GM10266 (cell line): ENCODE measurements around the gene LRRC8D.

ENCODE experiments used
- DNase-seq: peaks from one replicate; pipeline ENCODE4 v3.0.0; 2012; ENCODE audit errors: extremely low spot score
- TF ChIP-seq, protein P1 (sequence below): IDR thresholded peaks from 2 replicates; pipeline ENCODE4 v1.5.1; 2012; ENCODE audit warnings: mild to moderate bottlenecking, low read depth; ENCODE audit not compliant: control insufficient read depth, insufficient read depth; ENCODE audit errors: missing control alignments

Gene LRRC8D

DNA sequence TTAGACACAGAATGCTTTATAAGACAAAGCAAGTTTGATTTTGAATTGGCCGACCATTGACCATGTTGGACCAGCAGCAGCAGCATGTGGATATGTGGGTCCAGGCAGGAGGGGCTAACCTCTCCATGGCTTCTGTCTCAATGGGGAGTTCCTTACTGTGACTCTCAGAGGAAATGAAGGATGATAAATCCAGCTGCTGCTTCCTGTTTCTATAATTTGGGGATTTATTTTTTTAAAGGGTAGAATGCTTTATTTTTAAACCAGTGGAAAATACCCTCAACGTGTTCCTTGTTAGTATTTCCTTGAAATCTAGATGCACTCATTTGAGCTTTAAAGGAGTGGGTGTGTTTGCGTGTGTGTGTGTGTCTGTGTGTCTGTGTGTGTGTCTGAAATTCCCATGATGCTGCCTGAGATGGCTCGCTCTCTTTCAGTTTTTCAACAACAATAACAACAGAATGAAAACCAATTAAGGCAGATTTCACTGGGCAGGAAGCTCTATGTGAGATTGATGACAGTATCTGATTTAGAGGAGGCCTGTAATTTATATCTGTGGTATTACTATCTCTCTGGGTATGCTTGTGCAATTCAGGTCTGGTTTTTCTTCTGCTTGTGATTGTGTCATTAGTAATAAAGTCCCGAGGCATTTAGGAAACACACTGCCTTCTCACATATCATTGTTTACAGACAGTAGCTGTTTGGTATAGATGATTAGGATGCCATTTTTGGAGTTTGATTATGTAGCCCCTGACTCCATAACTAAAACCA, 88.0 kb downstream of the LRRC8D start:
- TF ChIP-seq, protein P1, sequence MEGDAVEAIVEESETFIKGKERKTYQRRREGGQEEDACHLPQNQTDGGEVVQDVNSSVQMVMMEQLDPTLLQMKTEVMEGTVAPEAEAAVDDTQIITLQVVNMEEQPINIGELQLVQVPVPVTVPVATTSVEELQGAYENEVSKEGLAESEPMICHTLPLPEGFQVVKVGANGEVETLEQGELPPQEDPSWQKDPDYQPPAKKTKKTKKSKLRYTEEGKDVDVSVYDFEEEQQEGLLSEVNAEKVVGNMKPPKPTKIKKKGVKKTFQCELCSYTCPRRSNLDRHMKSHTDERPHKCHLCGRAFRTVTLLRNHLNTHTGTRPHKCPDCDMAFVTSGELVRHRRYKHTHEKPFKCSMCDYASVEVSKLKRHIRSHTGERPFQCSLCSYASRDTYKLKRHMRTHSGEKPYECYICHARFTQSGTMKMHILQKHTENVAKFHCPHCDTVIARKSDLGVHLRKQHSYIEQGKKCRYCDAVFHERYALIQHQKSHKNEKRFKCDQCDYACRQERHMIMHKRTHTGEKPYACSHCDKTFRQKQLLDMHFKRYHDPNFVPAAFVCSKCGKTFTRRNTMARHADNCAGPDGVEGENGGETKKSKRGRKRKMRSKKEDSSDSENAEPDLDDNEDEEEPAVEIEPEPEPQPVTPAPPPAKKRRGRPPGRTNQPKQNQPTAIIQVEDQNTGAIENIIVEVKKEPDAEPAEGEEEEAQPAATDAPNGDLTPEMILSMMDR: no peak
- DNase-seq: peak; percentile 41

DNA sequence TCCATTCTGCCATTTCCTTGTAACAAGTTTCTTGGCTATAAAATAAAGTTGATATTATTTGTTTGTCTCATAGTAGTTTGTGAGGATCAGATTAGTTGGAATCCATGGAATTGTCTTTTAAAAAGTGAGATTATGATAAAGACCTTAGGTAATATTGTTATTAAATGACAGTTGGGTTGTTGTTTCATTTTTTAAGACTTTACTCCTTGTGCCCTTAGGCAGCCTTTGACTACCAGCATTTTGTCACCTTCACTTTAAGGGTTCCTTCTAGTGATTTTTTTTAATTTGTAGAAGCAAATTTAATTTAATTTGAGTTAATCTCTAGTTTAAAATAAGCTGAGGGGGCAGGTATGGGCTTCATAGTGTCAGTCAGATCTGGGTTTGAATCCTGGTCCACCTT, 89.4 kb downstream of the LRRC8D start:
- TF ChIP-seq, protein P1: no peak
- no peak for DNase-seq

DNA sequence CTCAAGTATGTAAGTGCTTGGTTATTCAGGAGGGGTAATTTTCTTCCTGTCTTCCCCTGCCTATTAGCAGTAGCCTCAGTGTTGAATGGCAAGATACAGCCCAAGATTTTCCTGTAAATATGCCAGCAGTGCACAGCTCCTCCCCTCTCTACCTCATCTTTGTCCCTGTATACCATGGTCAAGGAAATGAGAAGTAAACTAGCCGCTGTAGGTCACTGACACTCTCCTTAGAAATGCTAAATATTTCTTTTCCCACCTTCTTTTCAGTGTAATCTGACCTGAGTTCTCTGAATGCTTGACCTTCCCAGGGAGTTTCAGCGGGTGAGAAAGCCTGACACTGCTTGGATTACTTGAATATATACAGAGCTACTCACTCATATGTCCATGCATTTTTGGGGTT, 89.9 kb downstream of the LRRC8D start:
- TF ChIP-seq, protein P1: no peak
- no peak for DNase-seq

DNA sequence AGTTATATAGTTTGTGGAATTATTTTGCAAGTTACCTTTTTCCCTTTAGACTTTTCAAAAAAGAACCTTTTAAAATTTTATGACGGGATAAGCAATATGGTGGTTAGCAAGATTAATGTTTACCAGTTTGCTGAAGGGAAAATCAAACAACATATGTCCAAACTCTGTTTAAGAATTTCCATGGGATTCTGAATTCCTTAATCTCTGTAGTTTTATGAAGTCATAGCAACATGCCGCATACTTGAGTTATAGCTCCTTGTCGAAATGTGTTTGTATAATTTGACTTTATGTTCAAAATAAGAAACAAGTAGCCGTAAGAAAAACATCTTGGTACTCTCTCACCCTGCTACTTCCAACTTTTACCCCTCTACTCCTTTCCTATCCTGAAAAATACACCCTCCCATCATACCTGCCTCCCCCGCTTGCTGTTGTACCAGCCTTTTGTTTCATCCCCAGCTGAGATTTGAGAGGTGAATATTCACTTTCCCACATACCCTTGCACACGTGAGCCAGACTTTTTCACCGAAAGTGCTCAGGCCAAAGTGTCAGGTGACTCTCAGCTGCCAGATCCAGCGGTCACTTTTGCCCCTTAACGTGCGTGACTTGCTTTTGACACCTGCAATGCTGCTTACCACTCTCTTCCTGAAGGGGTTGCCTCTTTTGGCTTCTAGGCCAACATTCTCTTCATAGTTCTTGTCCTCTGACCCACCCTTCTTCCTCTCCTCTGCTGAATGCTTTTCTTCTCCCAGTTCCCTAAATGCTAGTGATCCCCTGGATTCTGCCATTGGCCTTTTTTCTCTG, 90.6 kb downstream of the LRRC8D start:
- DNase-seq: no peak
- TF ChIP-seq, protein P1: no peak

DNA sequence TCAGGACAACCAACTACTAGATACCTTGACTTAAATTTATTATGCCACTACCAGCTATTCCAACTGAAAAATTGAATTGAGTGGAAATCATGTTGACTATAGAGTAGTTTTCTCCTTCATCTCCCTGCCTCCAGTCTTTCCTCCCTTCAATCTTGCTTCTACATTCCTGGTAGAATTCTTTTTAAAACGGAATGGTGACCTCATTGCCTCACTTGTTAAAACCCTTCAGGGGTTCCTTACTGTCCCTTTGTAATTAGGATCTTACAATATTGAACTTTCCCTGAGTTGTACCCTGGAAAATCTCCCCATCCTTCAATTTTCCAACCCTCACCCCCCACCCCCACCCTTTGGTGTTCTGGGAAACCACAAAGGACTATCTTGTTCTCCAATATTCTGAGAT, 91.2 kb downstream of the LRRC8D start:
- no peak for DNase-seq
- TF ChIP-seq, protein P1: no peak

DNA sequence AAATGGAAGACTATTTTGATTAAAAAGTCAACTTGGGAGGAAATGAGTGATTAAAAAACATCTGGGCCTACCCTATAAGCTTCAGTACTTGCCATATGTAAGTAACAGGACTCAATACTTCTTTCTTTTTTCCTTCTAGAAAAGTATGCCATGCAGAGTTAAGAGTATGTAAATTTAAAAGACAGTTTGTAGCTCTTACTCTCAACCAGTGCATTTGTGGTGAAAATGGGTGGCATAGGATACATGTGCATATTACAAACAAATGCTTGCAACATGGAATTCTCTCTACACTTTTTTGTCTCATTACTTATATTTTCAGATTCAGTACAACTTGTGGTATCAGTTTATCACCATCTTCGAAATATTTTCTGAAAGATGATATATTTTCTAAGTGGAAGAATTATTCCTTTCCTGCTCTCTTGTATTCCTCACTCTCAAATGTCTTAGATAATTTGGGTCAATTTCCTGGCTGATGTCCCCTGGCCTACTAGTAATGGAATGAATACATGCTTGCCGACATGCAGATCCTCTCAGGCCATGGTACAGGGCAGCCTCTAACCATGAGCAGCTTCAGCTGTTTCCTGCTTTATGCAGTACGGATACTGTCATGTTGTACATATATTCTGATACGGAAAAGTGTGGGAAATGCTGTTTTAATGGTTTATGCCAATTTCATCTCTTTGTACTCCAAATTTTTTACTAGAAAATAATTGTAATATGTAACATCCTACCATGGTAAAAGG, 92.7 kb downstream of the LRRC8D start:
- TF ChIP-seq, protein P1: no peak
- DNase-seq: no peak

DNA sequence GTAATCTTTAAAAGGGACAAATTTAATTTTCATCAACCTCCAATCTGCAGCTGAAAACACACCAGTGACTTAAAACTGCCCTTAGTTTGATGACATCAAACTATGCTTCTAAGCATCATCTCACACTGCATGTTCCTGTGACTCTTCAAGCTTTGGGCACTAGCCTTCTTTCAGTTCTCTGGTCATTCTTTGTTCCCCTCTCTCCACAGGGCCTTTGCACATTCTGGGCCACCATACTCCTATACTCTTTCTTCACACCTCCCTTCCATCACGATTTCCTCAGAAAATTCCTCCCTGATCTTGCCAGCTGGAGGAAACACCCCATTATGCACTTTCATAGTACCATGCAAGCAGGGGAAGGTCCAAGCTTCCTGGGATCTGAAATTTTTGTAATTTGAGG, 96.5 kb downstream of the LRRC8D start:
- DNase-seq: no peak
- TF ChIP-seq, protein P1: no peak
